GM18868 (cell line): Measurements from ENCODE around the gene MACROD1.
"Not testable (repeated sequence)": the region's sequence is repeated elsewhere in the genome, so short reads cannot be mapped to it uniquely, and the experiment has no call there.

Experiments used
- ATAC-seq: cut with Tn5 transposase; IDR thresholded peaks from one replicate; pipeline ENCODE4 v1.9.1; 2021; ENCODE audit warnings: mild to moderate bottlenecking, moderate library complexity; ENCODE audit not compliant: unreplicated experiment

MACROD1 gene

GRCh38 chr11:64185693-64186491 lies 20.0 kb upstream of the MACROD1 start, which contains the start of gene STIP1:
TSS of gene STIP1 (plus strand) at chr11:64186171. CDS start at chr11:64186262, 91 bp downstream.
- ATAC-seq = peak; percentile 80

GRCh38 chr11:64185175-64185692 lies 19.3 kb upstream of the MACROD1 start:
- ATAC-seq = peak; percentile 14

- ATAC-seq = no peak
These were observed 18.0 kb upstream of the MACROD1 start for GRCh38 chr11:64183890-64184289.

DNA sequence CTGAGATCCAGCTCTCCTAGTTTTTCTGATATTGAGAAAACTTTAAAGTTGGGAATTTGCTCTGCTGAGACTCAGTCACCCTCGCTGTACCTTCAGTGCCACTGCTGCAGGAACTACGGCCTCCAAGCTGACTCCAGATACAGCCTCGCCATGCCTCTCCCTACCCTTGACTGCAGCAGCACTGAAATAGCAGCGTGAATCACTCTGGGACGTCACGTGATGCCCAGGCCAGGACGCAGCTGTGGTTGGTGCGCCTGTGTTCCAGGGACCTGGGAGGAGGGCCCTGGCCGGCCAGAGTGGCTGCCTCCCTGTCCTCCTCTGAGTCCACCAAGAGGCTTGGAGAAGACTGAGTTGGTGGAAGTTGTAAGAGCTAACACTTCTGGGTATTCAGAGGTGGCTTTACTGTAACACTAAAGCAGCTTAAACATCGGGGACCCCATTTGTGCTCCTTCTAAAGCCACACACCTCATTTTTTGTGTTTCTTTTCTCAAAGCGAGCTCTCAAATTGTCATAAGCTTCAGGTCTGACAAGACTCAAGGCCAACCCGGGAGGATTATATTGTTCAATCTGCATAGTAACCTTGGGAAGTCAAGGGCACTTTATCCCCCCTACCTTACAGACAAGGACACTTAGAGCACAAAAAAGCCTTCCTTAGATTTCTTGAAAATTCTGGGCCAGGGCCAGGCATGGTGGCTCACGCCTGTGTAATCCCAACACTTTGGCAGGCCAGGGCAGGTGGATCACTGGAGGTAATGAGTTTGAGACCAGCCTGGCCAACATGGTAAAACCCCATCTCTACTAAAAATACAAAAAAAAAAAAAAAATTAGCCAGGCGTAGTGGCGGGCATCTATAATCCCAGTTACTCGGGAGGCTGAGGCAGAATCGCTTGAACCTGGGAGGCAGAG lies 15.8 kb upstream of the MACROD1 start:
- ATAC-seq = no peak

DNA sequence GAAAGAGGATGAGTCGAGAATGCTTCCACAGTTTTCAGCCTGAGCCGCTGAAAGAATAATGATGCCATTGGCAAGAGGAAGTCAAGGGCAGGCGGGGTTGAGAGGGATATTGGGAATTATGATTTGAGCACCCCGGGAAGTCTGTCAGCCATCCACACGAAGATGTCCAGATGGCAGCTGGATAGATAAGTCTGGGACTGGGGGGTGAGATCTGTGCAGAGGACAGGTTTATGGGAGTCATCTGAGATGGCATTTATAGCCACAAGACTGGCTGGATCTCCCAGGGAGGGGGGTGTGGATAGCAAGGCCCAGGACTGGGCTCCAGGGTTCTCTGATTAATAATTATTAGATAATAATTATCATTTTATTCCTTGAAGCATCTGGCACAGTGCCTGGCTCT lies 15.0 kb upstream of the MACROD1 start:
- no peak for ATAC-seq

DNA sequence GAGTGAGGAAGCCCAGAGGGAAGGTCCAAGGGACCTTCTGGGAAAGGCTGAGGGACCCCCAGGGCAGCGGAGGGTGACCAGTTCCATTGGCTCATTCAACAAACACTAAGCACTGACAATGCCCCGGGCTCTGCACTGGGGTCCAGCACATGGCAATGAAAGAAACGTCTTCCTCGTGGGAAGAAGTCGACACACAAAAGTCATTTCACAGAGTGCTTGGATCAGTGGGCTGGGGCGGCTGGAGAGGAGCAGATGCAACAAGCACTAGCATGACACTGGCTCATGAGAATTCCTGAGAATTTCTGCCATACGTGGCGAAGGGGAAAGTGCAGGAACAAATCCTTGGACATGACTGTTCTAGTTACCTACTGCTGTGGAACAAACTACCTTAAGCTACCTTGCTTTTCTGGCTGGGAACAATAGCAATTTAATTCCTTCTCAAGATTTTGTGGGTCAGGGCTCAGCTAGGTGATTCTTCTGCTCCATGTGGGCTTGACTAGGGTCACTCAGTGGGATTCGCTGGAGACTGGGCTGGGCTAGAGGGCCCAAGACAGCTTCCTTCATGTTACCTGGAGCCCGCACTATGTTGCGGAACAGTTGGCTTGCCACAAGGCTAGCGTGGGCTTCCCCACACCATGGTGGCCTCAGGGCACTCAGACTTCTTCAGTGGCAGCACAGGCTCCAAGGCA lies 13.2 kb upstream of the MACROD1 start:
- no peak for ATAC-seq

GRCh38 chr11:64178203-64178602 lies 12.3 kb upstream of the MACROD1 start:
- ATAC-seq = no peak

DNA sequence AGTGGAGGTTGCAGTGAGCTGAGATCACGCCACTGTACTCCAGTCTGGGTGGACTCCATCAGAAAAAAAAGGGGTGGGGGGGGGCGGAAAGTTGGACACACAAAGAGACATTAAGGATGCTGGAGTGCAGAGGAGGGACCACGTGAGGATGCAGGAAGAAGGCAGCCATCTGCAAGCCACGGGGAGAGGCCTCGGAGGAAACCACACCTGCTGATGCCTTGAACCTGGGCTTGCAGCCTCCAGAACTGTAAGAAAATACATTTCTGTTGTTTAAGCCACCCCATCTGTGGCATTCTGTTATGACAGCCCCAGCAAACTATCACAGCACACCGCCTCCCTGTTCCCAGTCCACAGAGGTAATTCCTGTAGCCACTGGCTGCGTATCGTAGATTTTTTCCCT lies 10.8 kb upstream of the MACROD1 start:
- no peak for ATAC-seq

DNA sequence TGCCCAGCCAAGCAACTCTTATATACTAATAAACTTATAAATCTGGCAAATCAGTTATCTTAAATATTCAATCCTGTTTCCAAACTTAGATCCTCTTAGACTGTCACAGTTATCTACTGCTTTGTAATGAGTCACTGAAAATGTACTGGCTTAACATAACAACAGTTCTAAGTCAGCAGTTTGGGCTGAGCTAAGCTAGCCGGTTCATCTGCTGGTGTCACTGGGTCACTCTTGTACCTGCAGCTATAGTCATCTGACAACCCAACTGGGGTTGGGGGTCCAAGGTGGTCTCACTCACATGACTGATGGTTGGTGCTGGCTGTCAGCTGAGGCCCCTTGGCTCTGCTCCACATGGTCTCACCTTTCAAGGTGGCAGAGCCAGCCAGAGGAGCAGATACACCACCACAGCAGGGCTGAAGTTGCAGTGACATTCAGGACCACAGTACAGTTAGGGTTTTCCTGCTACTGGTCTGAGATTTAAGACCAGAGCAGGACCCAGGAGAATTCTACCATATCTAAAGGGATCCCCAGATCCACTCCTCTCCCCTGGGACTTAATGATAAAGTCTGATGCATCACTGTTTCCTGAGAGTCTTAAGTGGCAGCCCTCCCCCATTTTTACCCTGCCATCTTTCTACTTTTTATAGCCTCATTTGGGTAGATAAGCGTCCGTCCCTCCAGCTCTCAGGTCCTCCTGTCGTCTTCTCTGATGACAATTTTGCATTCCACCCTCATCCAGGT lies 7.9 kb upstream of the MACROD1 start:
- no peak for ATAC-seq

GRCh38 chr11:64170419-64170818 lies 4.5 kb upstream of the MACROD1 start:
- ATAC-seq = no peak

GRCh38 chr11:64165481-64165841 lies 452 bp downstream of the MACROD1 start:
- ATAC-seq = peak; percentile 12

DNA sequence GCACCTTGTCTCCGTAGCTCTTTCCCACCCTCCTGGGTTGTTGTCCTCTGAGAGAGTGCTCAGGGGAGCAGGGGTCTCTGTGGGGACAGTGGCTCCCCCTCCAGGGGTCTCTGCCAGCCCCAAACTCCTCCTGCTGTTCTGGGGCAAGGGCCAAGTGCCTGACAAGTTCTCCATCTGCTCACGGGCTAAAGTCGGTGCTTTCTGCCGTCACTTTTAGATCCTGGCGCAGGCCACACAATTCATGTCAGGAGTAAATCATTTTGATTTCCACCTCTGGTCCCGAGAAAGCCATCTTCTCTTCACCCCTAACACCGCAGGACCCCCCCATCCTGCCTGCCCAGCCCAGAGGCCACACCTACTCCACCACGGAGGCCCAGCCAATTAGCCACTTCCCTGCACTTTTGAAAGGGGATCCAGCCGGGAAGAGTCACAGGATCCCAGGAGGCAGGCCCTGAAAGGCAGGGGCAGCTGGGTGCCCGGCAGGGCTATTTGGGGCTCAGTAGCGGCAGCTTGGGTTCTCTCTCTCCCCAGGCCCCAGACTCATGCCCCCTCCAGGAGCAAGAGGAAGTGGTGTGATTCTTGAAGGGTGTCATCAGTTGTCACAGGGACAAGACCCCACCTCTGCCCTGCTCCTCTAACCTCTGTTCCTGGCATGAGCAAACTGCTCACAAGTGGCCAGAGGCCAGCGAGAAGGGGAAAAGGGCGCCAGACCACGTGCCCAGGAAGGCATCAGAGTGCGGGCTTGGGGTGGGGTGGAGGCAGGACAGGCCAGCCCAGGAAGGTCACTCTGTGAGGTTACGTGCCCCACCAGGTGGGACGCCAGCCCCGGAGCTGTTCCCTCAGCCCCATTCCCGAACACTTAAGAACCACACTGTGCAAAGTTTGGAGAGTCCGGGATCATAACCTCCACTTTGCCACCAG lies 1.3 kb downstream of the MACROD1 start:
- ATAC-seq = no peak

DNA sequence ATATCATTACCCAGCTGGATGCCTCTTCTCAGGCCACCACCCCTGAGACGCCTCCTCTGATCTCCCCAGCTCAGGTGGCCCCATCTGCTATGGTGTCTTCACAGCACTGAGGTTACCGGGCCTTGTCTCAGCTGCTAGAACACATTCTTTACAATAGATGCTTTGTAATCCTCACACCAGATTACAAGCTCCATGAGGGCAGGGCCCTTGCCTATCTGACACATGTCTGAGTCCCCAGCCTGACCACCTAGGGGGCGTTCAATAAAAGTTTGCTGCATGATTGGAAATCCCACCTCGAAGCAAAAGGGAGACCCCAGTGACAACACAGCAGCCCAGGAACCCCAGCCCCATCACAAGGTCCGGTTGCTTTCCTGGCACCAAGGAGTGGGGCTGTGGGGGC lies 2.0 kb downstream of the MACROD1 start:
- no peak for ATAC-seq

- not testable (repeated sequence) for ATAC-seq
These were observed 3.1 kb downstream of the MACROD1 start for GRCh38 chr11:64162769-64163168.

- ATAC-seq = no peak
These were observed 4.9 kb downstream of the MACROD1 start for GRCh38 chr11:64161037-64161436.

DNA sequence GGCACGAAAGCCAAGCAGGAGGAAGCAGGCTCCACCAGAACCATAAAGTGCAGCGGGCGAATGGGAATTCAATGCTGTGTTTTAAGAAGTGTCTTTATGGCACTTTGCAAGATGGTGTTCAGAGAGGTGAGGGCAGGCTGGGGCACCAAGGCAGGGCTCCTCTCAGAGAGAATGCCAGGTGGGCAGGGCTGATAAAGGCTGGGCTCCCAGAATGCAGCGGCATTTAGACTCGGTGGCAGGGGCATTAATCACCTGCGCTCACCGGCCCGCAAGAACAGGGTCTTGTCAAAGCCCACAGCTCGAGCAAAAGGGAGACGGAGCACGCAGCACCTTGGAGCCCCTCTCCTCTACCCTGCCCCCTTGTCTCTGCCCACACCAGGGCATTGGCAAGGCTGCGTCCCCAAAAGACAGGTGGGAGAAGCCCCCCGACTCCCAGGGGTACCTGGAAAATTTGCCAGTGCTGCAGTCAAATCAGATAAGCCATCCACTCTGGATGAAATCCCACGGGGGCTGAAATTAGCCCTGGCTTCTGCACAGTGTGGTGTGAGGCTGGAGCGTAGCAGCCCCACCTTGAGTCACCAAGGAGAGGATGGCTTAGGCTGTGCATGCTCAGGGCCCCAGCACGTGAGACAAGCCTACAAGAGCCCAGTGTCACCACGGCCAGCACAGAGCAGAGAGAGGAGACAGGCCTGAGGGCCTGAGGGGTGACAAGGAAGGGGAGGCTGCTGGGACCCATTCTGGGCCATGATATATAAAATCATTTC lies 8.1 kb downstream of the MACROD1 start:
- no peak for ATAC-seq

GRCh38 chr11:64156235-64157011 lies 9.5 kb downstream of the MACROD1 start:
- no peak for ATAC-seq

- ATAC-seq = no peak
These were observed 12.1 kb downstream of the MACROD1 start for GRCh38 chr11:64153812-64154211.
